GM21786 (cell line): ENCODE results near the gene MACROD2.

Source experiments
- ATAC-seq: cut with Tn5 transposase; IDR thresholded peaks from one replicate; pipeline ENCODE4 v1.9.1; 2021; ENCODE audit not compliant: unreplicated experiment

MACROD2 gene

GRCh38 chr20:14569641-14570040 is 574.3 kb downstream of the MACROD2 start:
- ATAC-seq: no peak

DNA sequence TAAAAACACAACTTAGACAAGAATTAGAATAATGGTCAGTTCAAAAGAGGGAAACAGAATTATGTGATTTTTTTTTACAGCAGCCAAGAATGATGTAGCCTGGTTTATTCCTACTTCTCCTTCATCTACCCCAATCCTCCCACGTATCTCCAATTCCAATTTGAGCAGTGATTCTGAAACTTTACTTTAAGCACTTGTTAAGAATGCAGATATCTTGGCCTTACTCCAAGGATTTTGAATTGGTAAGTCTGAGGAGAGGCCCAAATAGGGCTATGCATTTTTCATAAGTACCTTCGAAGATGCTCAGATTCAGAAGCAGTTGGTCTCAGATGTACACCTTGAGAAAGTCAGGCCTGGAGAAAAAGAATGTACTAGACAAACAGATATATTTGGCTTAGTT is 575.5 kb downstream of the MACROD2 start:
- ATAC-seq: no peak

DNA sequence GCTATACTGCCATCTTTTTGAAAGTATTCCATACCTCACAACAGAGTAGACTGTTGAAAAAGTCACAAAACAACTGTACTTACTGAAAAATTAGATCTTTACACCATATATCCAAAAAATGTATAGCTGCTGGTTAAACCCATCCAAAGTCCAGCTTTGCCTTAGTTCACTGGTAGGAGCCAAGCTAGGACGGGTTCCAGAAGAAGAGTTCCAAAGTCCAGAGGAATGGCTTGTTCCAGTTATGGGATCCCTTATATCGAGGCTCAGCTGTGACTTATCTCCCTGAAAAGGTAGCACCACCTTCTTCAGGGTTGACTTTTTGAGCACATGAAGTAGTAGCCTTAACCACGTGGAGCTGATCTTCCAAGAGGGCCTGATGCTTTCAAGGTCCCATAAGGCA is 578.4 kb downstream of the MACROD2 start:
- no peak for ATAC-seq

DNA sequence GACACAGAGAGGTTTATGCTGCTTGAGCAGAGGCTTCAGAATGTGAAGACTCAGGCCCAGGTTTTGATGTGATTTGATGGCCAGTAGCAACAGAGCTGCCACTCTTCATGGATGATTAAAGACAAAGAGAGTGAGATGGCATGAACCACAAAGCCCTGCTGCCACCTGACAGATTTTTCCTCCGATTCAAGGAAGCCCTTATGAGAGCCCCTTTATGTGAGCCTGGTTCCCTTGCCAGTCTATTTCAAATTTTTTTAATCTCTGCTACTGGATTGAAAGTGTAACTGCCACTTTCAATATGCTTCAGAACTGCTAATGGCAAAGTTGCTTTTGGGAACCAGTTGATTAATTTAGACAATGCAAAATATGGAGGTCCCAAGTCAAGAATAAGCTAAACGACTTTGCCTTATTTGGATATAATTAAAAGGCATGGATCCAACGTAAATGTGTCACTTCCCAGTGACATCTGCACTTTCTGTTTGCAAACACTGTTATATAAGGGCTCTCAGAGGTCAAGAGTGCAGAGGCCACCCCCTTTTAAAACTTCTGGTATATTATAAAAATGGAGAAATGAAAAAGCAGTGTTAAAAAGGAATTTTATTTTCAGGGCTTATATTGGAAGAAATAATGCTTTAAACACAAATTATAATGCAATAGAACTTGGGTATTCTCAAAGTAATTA is 581.0 kb downstream of the MACROD2 start:
- no peak for ATAC-seq

DNA sequence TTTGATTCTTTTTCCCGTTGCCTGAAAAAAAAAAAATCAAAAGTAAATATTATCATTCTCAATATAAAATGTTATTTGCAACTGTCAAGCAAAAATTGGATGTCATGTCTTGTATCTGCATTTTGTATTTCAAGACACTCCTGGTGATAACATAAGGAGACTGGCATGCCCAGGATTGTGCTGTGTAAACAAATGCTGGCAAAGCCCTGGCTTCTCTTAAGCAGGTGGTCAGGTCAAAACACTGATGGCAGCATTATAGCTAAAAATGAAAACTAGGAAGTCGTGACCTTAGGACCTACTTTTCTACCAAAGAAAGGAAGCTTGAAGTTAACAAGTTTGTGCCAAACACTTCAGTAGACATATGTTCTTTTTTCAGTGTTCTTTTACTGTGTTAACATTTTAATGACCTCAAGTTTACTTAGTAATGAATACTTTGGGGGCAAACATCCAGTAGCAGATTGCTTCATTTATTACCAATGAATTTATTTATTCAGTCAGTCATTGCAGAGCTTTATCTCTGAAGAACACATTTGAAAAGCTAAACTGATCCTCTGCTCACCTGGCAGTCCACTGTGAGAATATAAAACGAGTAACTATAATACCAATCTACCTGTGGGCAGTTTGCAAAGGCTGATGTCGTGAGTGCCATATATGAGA is 585.2 kb downstream of the MACROD2 start:
- no peak for ATAC-seq

DNA sequence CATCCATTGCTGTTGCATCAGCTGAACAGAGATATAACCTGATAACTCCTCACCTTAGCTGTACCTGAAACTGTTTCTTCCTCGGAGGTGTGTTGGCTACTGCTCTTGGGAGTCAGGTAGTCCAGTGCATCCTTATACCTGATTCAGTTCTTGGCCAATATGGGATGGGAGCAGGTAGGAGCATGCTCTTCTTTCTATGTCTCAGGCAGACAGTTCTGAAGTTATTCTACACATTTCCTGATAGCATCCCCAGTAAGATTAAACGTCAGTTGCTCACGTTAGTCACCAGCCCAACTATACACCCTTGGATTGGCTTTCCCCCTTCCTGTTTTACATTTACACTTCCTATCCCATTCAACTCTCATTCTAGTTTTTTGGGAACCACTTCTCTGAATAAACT is 586.4 kb downstream of the MACROD2 start:
- ATAC-seq: no peak

- no peak for ATAC-seq
Measured at GRCh38 chr20:14582855-14583254, 587.5 kb downstream of the MACROD2 start.

- no peak for ATAC-seq
Measured at GRCh38 chr20:14583413-14583812, 588.1 kb downstream of the MACROD2 start.

GRCh38 chr20:14589383-14589782 is 594.1 kb downstream of the MACROD2 start:
- no peak for ATAC-seq

- ATAC-seq: no peak
Measured at GRCh38 chr20:14595051-14595450, 599.7 kb downstream of the MACROD2 start.

GRCh38 chr20:14597206-14597715 is 601.9 kb downstream of the MACROD2 start:
- ATAC-seq: no peak

DNA sequence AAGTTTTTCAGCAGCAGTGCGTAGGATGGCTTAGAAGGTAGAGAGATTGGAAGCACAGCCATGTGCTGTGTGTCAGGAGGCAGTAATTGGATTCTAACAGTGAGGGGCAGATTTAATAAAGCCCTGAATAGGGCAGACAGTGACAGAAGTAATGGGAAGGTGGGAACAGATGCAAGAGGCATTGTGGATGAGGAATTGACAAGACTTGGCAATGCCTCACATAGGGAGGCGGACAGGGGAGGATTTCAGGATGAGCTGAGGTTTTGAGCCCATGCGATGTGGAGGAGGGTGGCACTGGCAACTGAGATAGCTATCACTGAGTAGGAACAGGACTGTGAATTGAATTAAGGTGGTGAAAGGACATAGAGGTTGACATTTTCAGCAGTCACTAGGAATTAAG is 604.3 kb downstream of the MACROD2 start:
- ATAC-seq: no peak

GRCh38 chr20:14600527-14600926 is 605.2 kb downstream of the MACROD2 start:
- no peak for ATAC-seq

DNA sequence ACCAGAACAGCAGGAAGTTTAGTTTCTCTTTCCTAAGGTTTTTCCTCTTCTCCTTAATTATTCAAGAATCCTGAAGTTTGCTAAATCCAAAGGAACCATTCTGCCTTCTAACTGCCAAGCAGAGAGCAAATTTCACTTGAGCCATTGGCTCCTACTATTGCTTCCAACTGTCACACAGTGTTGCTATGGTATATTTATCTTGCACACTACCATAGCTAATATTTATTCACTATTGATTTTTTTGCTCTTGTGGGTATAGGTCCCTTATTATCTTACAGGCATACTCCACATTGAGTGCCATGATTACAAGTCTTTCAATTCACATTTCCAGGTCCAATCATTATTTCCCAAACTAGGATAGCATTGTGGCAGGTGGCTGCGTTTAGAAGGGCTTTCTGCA is 608.8 kb downstream of the MACROD2 start:
- no peak for ATAC-seq

DNA sequence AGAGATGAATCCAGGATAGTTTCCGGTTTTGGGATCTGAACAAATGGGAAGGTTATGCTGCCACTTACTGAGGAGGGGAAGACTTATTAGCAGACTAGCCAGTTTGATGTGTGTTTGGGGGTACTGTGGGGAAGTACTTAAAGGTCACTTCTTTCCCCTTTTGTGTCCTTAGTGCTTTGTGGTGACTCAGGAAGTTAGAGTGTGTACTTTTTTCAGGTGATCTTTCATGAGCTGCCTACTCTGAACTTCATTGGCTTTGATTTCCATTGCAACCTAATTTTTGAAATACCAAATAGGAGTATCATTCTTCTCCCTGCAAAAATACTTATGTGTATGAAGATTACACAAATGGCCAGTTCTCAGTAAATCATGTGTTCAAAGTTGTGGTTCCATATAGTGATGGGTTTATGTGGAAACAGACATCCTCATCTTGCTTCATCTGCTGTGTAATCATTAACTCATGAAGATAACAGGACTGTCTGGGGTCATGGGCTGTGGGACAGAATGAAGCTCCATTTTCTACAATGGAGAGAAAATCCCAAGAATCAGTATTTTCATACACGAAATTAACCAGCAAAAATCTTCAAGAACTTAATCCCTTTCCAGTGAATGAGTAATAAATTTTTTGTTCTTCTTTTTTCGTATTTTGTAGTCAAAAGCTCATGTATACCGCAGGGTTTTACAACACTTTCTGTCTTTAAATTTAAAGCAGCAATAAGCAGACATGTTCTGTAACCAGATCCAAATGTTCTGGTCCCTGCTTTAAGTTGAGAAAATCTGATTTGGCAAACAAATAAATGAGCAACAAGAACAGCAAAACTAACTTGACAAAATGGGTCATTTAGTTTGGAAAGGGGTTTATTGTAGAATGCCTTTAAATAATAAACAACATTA is 614.3 kb downstream of the MACROD2 start:
- no peak for ATAC-seq

DNA sequence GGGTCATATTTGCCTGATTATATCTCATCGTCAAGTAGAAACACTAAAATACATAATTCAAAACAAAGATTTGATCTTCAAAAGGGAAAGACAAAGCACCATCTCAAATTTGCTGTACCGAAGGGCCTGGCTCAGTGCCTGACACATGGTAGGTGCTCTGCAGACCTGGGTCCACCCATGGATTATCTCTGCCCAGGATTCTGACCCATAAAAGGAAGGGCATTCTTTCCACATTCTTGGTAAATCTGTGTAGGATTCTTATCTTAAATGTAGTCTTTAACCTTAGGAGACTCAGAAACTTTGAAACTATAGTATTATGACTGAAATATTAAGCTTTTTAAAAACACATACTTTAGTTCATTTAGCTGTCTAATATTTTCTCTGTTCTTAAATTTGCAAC is 616.2 kb downstream of the MACROD2 start:
- no peak for ATAC-seq

GRCh38 chr20:14612391-14612790 is 617.1 kb downstream of the MACROD2 start:
- no peak for ATAC-seq

- ATAC-seq: no peak
Measured at GRCh38 chr20:14616003-14616402, 620.7 kb downstream of the MACROD2 start.

DNA sequence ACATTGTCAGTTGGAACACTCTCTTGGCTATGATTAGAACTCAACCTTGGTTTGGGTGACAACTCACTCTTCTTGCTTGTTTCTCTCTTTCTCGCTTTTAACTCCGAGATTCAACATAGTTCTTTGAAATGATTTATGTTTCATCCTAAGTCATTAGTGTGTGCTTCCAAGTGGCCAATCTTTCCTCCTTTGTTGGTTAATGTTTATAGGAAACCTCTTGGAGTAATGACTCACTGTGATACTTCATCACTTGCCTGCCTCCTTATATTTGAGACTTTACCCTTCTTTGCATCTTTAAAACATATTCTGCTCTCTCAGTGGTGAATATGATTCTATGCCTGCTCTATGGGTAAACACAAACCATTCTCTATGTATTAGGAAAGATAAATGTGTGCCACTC is 621.8 kb downstream of the MACROD2 start:
- ATAC-seq: no peak

DNA sequence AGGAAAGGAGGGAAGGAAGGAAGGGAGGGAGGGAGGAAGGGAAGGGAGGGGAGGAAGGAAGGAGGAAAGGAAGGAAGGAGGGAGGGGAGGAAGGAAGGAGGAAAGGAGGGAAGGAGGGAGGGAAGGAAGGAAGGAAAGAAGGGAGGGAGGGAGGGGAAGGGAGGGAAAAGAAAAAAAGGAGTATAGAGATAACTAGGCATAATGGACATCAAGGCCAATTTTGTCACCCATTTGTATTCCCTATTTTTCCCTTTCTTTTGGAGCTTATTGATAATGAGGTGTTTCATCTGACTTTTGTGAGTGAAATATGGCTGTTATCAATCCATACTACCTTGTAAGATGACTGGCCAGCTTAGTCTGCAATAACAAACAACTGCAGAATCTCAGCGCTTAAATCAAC is 624.1 kb downstream of the MACROD2 start:
- no peak for ATAC-seq

DNA sequence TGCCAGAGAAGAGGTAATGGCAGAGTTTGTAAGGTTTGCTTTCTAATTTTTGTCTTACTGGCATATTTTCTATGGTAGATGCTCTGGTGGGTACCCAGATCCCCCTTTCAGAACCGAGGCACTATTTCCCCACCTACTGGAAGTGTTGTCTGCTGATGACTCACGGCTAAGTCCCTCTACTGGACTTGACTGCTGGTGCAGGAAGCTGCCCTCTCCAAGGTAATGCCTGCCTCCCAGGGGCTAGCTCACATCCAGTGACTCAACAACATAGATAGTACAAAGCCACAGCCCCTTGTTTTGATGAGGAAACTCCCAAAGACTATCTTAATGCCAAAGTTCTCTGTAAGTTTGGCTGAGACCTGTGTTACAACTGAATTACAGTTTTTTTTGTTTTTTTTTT is 627.5 kb downstream of the MACROD2 start:
- no peak for ATAC-seq

GRCh38 chr20:14631011-14631410 is 635.7 kb downstream of the MACROD2 start:
- no peak for ATAC-seq
